HepG2 (cell line): ENCODE data around the gene CISD1. TPM values are rescaled to one million over a fixed set of nuclear protein-coding genes. Genes with fewer than 3 reads are reported as not detected.

Experiments
- ATF1 ChIP-seq: IDR thresholded peaks from 2 replicates; pipeline ENCODE4 v1.6.1; 2016; ENCODE audit warnings: mild to moderate bottlenecking, control low read depth
- CCDC6 ChIP-seq: sonication (generic); formaldehyde crosslinking; IDR thresholded peaks from 2 replicates; pipeline ENCODE4 v1.8.1; 2022; ENCODE audit warnings: mild to moderate bottlenecking, missing genetic modification reagents, moderate library complexity
- DNMT1 ChIP-seq: sonication (generic); formaldehyde crosslinking; IDR thresholded peaks from 2 replicates; pipeline ENCODE4 v1.5.1; 2020; ENCODE audit warnings: mild to moderate bottlenecking, missing genetic modification reagents
- DPF2 ChIP-seq: sonication (generic); formaldehyde crosslinking; IDR thresholded peaks from 2 replicates; pipeline ENCODE4 v1.4.0; 2020; ENCODE audit warnings: mild to moderate bottlenecking, low read depth, missing genetic modification reagents, borderline replicate concordance
- HIVEP1 ChIP-seq: sonication (generic); formaldehyde crosslinking; IDR thresholded peaks from 2 replicates; pipeline ENCODE4 v1.4.0; 2020; ENCODE audit warnings: mild to moderate bottlenecking, missing genetic modification reagents
- KAT7 ChIP-seq: IDR thresholded peaks from 2 replicates; pipeline ENCODE4 v1.6.1; 2018; ENCODE audit warnings: borderline replicate concordance, missing compliant biosample characterization
- MYNN ChIP-seq: sonication (generic); formaldehyde crosslinking; IDR thresholded peaks from 2 replicates; pipeline ENCODE4 v1.4.0; 2020; ENCODE audit warnings: mild to moderate bottlenecking, low read depth, missing genetic modification reagents
- SIX4 ChIP-seq: sonication (generic); formaldehyde crosslinking; IDR thresholded peaks from 2 replicates; pipeline ENCODE4 v1.4.0; 2020; ENCODE audit warnings: missing genetic modification reagents
- SKI ChIP-seq: fragments of 450-650 bp; IDR thresholded peaks from one replicate; pipeline ENCODE4 v1.6.1; 2018; ENCODE audit warnings: mild to moderate bottlenecking; ENCODE audit not compliant: partially characterized antibody
- ZFP36L2 ChIP-seq: sonication (generic); formaldehyde crosslinking; IDR thresholded peaks from 2 replicates; pipeline ENCODE4 v1.4.0; 2020; ENCODE audit warnings: missing genetic modification reagents
- ZNF138 ChIP-seq: sonication (generic); formaldehyde crosslinking; IDR thresholded peaks from 2 replicates; pipeline ENCODE4 v1.5.0; 2020; ENCODE audit warnings: mild to moderate bottlenecking, low read depth, missing genetic modification reagents
- ZNF331 ChIP-seq: sonication (generic); formaldehyde crosslinking; IDR thresholded peaks from 2 replicates; pipeline ENCODE4 v1.4.0; 2020; ENCODE audit warnings: missing genetic modification reagents
- ZNF468 ChIP-seq: sonication (generic); formaldehyde crosslinking; IDR thresholded peaks from 2 replicates; pipeline ENCODE4 v1.8.0; 2022; ENCODE audit warnings: mild to moderate bottlenecking, moderate library complexity, missing genetic modification reagents
- ZNF678 ChIP-seq: sonication (generic); formaldehyde crosslinking; IDR thresholded peaks from 2 replicates; pipeline ENCODE4 v1.4.0; 2020; ENCODE audit warnings: mild to moderate bottlenecking, missing genetic modification reagents
- ZNF878 ChIP-seq: sonication (generic); formaldehyde crosslinking; IDR thresholded peaks from 2 replicates; pipeline ENCODE4 v1.8.1; 2023; ENCODE audit warnings: mild to moderate bottlenecking, missing genetic modification reagents, moderate library complexity
- polyA plus RNA-seq, 8 experiments: library from polyadenylated mRNA; depleted of rRNA in 3 of 8; stranded (reverse) in 7 of 8; unstranded in 1 of 8; fragments of >200 nt; fragmentation: Illumina TruSeq in 4 of 8; extraction: Trizol in 4 of 8; gene quantifications; 2 replicates each; pipeline versions ENCODE4 v1.2.1 to v1.2.3, GENCODE V29; 2011 to 2016; ENCODE audit warnings: low read depth in 4 of 8, missing spikeins in 1 of 8, mixed read lengths in 1 of 8; ENCODE audit not compliant: insufficient read depth in 1 of 8
- total RNA-seq, 5 experiments: library from RNA; depleted of rRNA; stranded (reverse); fragments of >200 nt; fragmentation: Illumina TruSeq; extraction: Trizol; gene quantifications; 2 replicates each; pipeline ENCODE4 v1.2.3, GENCODE V29; 2016; ENCODE audit warnings: low read depth in 1 of 5
- TF ChIP-seq, protein P1 (sequence below): sonication (generic); formaldehyde crosslinking; conservative IDR thresholded peaks from 2 replicates; pipeline ENCODE4 v1.8.0; 2022; ENCODE audit warnings: mild to moderate bottlenecking, moderate library complexity, missing genetic modification reagents
- TF ChIP-seq, protein P2 (sequence below): IDR thresholded peaks from 2 replicates; pipeline ENCODE4 v1.6.1; 2012; ENCODE audit warnings: low read depth, low read length, improper control_type of control experiment
- TF ChIP-seq, protein P3 (sequence below): sonication (generic); formaldehyde crosslinking; IDR thresholded peaks from 2 replicates; pipeline ENCODE4 v1.5.0; 2020; ENCODE audit warnings: missing genetic modification reagents
- TF ChIP-seq, protein P4 (sequence below): sonication (generic); formaldehyde crosslinking; IDR thresholded peaks from 2 replicates; pipeline ENCODE4 v1.4.0; 2020; ENCODE audit warnings: missing genetic modification reagents
- TF ChIP-seq, protein P5 (sequence below): sonication (generic); formaldehyde crosslinking; IDR thresholded peaks from 2 replicates; pipeline ENCODE4 v1.5.0; 2020; ENCODE audit warnings: missing genetic modification reagents, mild to moderate bottlenecking, borderline replicate concordance

CISD1 gene
- total and polyA plus RNA-seq, 2 of the 13 experiments (the other 11 are each of a cell fraction or from before 2014, with no cell fraction given), result 63.4 to 78.9 TPM

DNA sequence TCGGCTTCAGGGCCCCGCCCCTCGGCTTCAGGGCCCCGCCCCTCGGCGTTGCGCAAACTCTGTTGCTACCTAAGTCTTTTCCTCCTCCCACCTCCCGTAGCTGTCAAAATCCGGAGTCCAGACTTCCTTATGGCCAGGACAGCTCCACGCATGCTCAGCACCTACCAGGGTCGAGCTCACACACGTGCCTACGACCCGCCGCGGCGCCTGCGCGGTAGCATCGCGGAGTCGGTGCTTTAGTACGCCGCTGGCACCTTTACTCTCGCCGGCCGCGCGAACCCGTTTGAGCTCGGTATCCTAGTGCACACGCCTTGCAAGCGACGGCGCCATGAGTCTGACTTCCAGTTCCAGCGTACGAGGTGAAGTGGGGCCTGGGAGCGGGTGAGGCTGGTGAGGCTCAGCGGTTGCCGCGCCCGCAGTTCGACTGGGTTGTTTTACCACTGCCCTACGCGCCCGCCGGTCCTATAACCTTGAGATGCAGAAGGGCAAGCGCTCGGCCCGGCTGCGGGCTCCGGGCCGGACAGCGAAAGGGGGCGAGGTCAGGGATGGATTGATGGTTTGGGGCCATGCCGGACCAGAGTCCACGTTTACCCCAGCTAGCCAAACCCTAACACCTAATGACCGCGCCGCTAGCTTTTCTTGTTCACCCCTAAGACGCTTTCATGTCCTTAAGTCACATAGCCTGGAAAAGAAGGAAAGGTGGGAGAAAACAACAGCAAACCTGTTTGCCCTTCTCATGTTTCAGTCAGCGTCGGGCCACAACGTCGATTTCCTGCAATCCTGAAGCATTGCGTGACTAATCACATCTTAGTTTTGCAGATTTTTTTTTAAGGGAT, at the start of gene CISD1 (continued):
- TF ChIP-seq, protein P1, sequence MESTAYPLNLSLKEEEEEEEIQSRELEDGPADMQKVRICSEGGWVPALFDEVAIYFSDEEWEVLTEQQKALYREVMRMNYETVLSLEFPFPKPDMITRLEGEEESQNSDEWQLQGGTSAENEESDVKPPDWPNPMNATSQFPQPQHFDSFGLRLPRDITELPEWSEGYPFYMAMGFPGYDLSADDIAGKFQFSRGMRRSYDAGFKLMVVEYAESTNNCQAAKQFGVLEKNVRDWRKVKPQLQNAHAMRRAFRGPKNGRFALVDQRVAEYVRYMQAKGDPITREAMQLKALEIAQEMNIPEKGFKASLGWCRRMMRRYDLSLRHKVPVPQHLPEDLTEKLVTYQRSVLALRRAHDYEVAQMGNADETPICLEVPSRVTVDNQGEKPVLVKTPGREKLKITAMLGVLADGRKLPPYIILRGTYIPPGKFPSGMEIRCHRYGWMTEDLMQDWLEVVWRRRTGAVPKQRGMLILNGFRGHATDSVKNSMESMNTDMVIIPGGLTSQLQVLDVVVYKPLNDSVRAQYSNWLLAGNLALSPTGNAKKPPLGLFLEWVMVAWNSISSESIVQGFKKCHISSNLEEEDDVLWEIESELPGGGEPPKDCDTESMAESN (CRISPR knock-in tag), result peak; percentile 98
- TF ChIP-seq ZNF878 (CRISPR knock-in tag), result peak; percentile 89
- TF ChIP-seq ZNF468, result peak; percentile 91; the same call in 1 of the 2 replicates
- TF ChIP-seq DNMT1 (CRISPR knock-in tag), result no peak
- no peak for TF ChIP-seq ATF1 (CRISPR knock-in tag)
- TF ChIP-seq ZNF138 (CRISPR knock-in tag), result peak; percentile 62
- TF ChIP-seq, protein P2, sequence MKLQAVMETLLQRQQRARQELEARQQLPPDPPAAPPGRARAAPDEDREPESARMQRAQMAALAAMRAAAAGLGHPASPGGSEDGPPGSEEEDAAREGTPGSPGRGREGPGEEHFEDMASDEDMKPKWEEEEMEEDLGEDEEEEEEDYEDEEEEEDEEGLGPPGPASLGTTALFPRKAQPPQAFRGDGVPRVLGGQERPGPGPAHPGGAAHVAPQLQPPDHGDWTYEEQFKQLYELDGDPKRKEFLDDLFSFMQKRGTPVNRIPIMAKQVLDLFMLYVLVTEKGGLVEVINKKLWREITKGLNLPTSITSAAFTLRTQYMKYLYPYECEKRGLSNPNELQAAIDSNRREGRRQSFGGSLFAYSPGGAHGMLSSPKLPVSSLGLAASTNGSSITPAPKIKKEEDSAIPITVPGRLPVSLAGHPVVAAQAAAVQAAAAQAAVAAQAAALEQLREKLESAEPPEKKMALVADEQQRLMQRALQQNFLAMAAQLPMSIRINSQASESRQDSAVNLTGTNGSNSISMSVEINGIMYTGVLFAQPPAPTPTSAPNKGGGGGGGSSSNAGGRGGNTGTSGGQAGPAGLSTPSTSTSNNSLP, result no peak
- no peak for TF ChIP-seq KAT7
- 0 out of 2 replicates have a peak, but pooled peaks have one; percentile 74 for TF ChIP-seq ZFP36L2 (CRISPR knock-in tag)
- TF ChIP-seq, protein P3, sequence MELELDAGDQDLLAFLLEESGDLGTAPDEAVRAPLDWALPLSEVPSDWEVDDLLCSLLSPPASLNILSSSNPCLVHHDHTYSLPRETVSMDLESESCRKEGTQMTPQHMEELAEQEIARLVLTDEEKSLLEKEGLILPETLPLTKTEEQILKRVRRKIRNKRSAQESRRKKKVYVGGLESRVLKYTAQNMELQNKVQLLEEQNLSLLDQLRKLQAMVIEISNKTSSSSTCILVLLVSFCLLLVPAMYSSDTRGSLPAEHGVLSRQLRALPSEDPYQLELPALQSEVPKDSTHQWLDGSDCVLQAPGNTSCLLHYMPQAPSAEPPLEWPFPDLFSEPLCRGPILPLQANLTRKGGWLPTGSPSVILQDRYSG (CRISPR knock-in tag), result peak; percentile 97
- TF ChIP-seq SKI, result peak; percentile 66
- TF ChIP-seq, protein P4, sequence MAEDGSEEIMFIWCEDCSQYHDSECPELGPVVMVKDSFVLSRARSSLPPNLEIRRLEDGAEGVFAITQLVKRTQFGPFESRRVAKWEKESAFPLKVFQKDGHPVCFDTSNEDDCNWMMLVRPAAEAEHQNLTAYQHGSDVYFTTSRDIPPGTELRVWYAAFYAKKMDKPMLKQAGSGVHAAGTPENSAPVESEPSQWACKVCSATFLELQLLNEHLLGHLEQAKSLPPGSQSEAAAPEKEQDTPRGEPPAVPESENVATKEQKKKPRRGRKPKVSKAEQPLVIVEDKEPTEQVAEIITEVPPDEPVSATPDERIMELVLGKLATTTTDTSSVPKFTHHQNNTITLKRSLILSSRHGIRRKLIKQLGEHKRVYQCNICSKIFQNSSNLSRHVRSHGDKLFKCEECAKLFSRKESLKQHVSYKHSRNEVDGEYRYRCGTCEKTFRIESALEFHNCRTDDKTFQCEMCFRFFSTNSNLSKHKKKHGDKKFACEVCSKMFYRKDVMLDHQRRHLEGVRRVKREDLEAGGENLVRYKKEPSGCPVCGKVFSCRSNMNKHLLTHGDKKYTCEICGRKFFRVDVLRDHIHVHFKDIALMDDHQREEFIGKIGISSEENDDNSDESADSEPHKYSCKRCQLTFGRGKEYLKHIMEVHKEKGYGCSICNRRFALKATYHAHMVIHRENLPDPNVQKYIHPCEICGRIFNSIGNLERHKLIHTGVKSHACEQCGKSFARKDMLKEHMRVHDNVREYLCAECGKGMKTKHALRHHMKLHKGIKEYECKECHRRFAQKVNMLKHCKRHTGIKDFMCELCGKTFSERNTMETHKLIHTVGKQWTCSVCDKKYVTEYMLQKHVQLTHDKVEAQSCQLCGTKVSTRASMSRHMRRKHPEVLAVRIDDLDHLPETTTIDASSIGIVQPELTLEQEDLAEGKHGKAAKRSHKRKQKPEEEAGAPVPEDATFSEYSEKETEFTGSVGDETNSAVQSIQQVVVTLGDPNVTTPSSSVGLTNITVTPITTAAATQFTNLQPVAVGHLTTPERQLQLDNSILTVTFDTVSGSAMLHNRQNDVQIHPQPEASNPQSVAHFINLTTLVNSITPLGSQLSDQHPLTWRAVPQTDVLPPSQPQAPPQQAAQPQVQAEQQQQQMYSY (CRISPR knock-in tag), result peak; percentile 99
- no peak for TF ChIP-seq DPF2 (CRISPR knock-in tag)
- no peak for TF ChIP-seq ZNF678 (CRISPR knock-in tag)
- no peak for TF ChIP-seq SIX4 (CRISPR knock-in tag)
- TF ChIP-seq HIVEP1 (CRISPR knock-in tag), result peak; percentile 95
- TF ChIP-seq ZNF331, result peak; percentile 81
- no peak; the same call in 1 of the 2 replicates for TF ChIP-seq MYNN (CRISPR knock-in tag)
- TF ChIP-seq, protein P5, sequence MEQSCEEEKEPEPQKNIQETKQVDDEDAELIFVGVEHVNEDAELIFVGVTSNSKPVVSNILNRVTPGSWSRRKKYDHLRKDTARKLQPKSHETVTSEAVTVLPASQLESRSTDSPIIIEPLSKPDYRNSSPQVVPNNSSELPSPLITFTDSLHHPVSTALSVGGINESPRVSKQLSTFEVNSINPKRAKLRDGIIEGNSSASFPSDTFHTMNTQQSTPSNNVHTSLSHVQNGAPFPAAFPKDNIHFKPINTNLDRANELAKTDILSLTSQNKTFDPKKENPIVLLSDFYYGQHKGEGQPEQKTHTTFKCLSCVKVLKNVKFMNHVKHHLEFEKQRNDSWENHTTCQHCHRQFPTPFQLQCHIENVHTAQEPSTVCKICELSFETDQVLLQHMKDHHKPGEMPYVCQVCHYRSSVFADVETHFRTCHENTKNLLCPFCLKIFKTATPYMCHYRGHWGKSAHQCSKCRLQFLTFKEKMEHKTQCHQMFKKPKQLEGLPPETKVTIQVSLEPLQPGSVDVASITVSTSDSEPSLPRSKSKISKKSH, result peak; percentile 99
- peak; percentile 74; the same call in 1 of the 2 replicates for TF ChIP-seq CCDC6 (CRISPR knock-in tag)
